Fibroblast of lung (primary cell): ENCODE measurements around the gene ITCH. TPM values are rescaled to one million over a fixed set of nuclear protein-coding genes. Genes with fewer than 3 reads are reported as not detected.
"Not testable (repeated sequence)": the region's sequence is repeated elsewhere in the genome, so short reads cannot be mapped to it uniquely, and the experiment has no call there.

Experiments
- DNase-seq, 2 donors: peaks; one replicate each; pipeline versions ENCODE4 v3.0.0 to v3.0.0-alpha.2; 2010; ENCODE audit warnings: low read depth in 2 of 2
- H2AFZ ChIP-seq: 2 replicates; pipeline ENCODE4 v1.5.1; 2012; ENCODE audit warnings: low read length, control low read depth, inconsistent platforms
- H3K27ac ChIP-seq: 2 replicates; pipeline ENCODE4 v1.5.1; 2011; ENCODE audit warnings: low read length, control low read depth; ENCODE audit not compliant: insufficient read depth
- H3K27me3 ChIP-seq: 2 replicates; pipeline ENCODE4 v1.5.1; 2011; ENCODE audit warnings: mild to moderate bottlenecking, low read length; ENCODE audit not compliant: control insufficient read depth, insufficient read depth
- H3K36me3 ChIP-seq: 2 replicates; pipeline ENCODE4 v1.5.1; 2011; ENCODE audit warnings: low read length; ENCODE audit not compliant: control insufficient read depth, insufficient read depth
- H3K4me1 ChIP-seq: 2 replicates; pipeline ENCODE4 v1.5.1; 2011; ENCODE audit warnings: low read length; ENCODE audit not compliant: control insufficient read depth, insufficient read depth; ENCODE audit errors: extremely low read depth
- H3K4me2 ChIP-seq: 2 replicates; pipeline ENCODE4 v1.5.1; 2011; ENCODE audit warnings: low read length, control low read depth; ENCODE audit not compliant: insufficient read depth; ENCODE audit errors: extremely low read depth
- H3K4me3 ChIP-seq, 4 experiments: fragments of 200-600 bp in 1 of 4; sonication (generic) in 1 of 4; replicated peaks in 1 of 4; 2 replicates each; pipeline ENCODE4 v1.5.1; 2011 to 2016; ENCODE audit warnings: low read length in 4 of 4, low read depth in 3 of 4, mild to moderate bottlenecking in 3 of 4, control low read depth in 2 of 4, inconsistent platforms in 1 of 4, mixed read lengths in 1 of 4; ENCODE audit not compliant: insufficient read depth in 1 of 4; ENCODE audit errors: control extremely low read depth in 1 of 4
- H3K79me2 ChIP-seq: 2 replicates; pipeline ENCODE4 v1.5.1; 2012; ENCODE audit warnings: mild to moderate bottlenecking, low read length, inconsistent platforms; ENCODE audit not compliant: control insufficient read depth, insufficient read depth
- H3K9ac ChIP-seq: 2 replicates; pipeline ENCODE4 v1.5.1; 2011; ENCODE audit warnings: mild to moderate bottlenecking, low read length, control low read depth; ENCODE audit not compliant: insufficient read depth
- H3K9me3 ChIP-seq: 2 replicates; pipeline ENCODE4 v1.5.1; 2012; ENCODE audit warnings: low read depth, low read length; ENCODE audit not compliant: control insufficient read depth, insufficient read depth
- H4K20me1 ChIP-seq: 2 replicates; pipeline ENCODE4 v1.5.1; 2011; ENCODE audit warnings: low read length; ENCODE audit not compliant: control insufficient read depth, insufficient read depth; ENCODE audit errors: extremely low read depth
- EZH2 ChIP-seq: IDR thresholded peaks from 2 replicates; pipeline ENCODE4 v1.5.1; 2012; ENCODE audit warnings: low read length, control low read depth, mild to moderate bottlenecking; ENCODE audit errors: missing control alignments
- polyA plus RNA-seq, 2 donors: library from polyadenylated mRNA; depleted of rRNA in 1 of 2; stranded (reverse) in 1 of 2; unstranded in 1 of 2; fragments of >200 nt; gene quantifications; 2 replicates each; pipeline ENCODE4 v1.2.1, GENCODE V29; 2011 to 2012; ENCODE audit warnings: missing spikeins in 1 of 2
- total RNA-seq: library from RNA; depleted of rRNA; stranded (reverse); fragments of >200 nt; gene quantifications from 2 replicates; pipeline ENCODE4 v1.2.1, GENCODE V29; 2014
- TF ChIP-seq, protein P1 (sequence below), 2 donors: IDR thresholded peaks in 1 of 2; conservative IDR thresholded peaks in 1 of 2; 1 replicate in 1 of 2; 2 replicates in 1 of 2; pipeline ENCODE4 v1.5.1; 2011 to 2012; ENCODE audit warnings: low read length in 2 of 2, control low read depth in 1 of 2, inconsistent platforms in 1 of 2, low read depth in 1 of 2, mild to moderate bottlenecking in 1 of 2

ITCH gene
- total and polyA plus RNA-seq, 2 donors (not counting 1 experiment from before 2014, with no cell fraction given) = 25.0 to 77.6 TPM

DNA sequence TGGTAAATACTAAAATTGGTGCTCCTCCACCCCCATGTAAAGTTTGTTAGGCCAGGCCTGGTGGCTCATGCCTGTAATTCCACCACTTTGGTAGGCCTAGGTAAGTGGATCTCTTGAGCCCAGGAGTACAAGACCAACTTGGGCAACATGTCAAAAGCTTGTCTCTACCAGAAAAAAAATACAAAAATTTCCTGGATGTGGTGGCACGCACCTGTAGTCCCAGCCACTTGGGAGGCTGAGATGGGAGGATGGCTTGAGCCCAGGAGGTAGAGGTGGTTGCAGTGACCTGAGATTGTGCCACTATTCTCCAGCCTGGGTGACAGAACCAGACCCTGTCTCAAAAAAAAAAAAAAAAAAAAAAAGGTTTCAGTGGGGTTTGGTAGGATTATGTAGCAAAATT is 41.7 kb downstream of the ITCH start:
- no peak overlapping the region for H3K9ac ChIP-seq
- H2AFZ ChIP-seq = no peak overlapping the region
- TF ChIP-seq, protein P1, sequence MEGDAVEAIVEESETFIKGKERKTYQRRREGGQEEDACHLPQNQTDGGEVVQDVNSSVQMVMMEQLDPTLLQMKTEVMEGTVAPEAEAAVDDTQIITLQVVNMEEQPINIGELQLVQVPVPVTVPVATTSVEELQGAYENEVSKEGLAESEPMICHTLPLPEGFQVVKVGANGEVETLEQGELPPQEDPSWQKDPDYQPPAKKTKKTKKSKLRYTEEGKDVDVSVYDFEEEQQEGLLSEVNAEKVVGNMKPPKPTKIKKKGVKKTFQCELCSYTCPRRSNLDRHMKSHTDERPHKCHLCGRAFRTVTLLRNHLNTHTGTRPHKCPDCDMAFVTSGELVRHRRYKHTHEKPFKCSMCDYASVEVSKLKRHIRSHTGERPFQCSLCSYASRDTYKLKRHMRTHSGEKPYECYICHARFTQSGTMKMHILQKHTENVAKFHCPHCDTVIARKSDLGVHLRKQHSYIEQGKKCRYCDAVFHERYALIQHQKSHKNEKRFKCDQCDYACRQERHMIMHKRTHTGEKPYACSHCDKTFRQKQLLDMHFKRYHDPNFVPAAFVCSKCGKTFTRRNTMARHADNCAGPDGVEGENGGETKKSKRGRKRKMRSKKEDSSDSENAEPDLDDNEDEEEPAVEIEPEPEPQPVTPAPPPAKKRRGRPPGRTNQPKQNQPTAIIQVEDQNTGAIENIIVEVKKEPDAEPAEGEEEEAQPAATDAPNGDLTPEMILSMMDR (conservative IDR thresholded peaks at IDR 0.05 in 1 of 2, IDR thresholded peaks at IDR 0.05 in 1 of 2; ENCODE audit: low read depth in 1 of 2, low read length in 2 of 2) = no peak
- no peak for TF ChIP-seq EZH2
- DNase-seq = no peak
- H4K20me1 ChIP-seq = no peaks in the 10 kb centered on the region
- no peaks in the 10 kb centered on the region for H3K9me3 ChIP-seq
- H3K4me2 ChIP-seq = no peak overlapping the region
- peaks cover 4% of the 10 kb centered on the region for H3K4me1 ChIP-seq
- H3K79me2 ChIP-seq = peaks cover 45% of the 10 kb centered on the region
- no peak overlapping the region for H3K4me3 ChIP-seq
- peaks cover 3% of the 10 kb centered on the region for H3K36me3 ChIP-seq
- H3K27ac ChIP-seq = no peak overlapping the region
- no peaks in the 10 kb centered on the region for H3K27me3 ChIP-seq

DNA sequence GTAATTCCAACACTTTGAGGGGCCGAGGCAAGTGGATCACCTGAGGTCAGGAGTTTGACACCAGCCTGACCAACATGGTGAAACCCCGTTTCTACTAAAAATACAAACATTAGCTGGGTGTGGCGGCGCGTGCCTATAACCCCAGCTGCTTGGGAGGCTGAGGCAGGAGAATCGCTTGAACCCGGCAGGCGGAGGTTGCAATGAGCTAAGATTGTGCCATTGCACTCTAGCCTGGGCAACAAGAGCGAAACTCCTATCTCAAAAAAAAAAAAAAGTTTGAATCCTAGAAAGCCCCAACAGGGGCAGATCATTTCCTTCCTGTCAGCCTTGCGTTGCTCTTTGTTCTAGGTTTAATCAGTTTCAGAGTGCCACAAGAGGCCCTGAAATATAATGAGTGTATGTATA is 42.2 kb downstream of the ITCH start:
- not testable (repeated sequence) for H4K20me1 ChIP-seq, H3K4me2 ChIP-seq, H2AFZ ChIP-seq, H3K36me3 ChIP-seq, H3K4me3 ChIP-seq, H3K27ac ChIP-seq, H3K4me1 ChIP-seq, DNase-seq, H3K9me3 ChIP-seq, H3K27me3 ChIP-seq, H3K9ac ChIP-seq
- peaks cover 45% of the 10 kb centered on the region for H3K79me2 ChIP-seq

DNA sequence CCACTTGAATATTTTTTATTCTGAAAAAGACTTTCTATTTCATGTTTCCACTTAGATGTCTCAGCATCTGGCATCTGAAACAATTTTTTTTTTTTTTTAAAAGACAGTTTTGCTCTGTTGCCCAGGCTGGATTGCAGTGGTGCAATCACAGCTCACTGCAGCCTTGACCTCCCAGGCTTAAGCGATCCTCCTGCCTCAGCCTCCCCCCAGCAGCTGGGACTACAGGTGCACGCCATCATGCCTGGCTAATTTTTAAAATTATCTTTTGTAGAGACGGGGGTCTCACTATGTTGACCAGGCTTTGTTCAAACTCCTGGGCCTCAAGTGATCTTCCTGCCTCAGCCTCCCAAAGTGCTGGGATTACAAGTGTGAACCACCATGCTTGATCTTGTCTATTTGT is 42.9 kb downstream of the ITCH start:
- peaks cover 44% of the 10 kb centered on the region for H3K79me2 ChIP-seq
- not testable (repeated sequence) for H3K36me3 ChIP-seq, H3K9ac ChIP-seq, H3K9me3 ChIP-seq, H3K4me1 ChIP-seq, DNase-seq, H3K4me2 ChIP-seq, H4K20me1 ChIP-seq, H2AFZ ChIP-seq, H3K27ac ChIP-seq, H3K27me3 ChIP-seq, H3K4me3 ChIP-seq

- H3K9ac ChIP-seq = no peak overlapping the region
- H3K4me3 ChIP-seq = no peak overlapping the region
- H3K27me3 ChIP-seq = no peaks in the 10 kb centered on the region
- no peaks in the 10 kb centered on the region for H4K20me1 ChIP-seq
- H3K79me2 ChIP-seq = peaks cover 31% of the 10 kb centered on the region
- no peak for DNase-seq
- H3K27ac ChIP-seq = no peak overlapping the region
- TF ChIP-seq, protein P1 (conservative IDR thresholded peaks at IDR 0.05 in 1 of 2, IDR thresholded peaks at IDR 0.05 in 1 of 2; ENCODE audit: low read depth in 1 of 2, low read length in 2 of 2) = no peak
- no peak for TF ChIP-seq EZH2
- H3K36me3 ChIP-seq = peaks cover 4% of the 10 kb centered on the region
- H2AFZ ChIP-seq = no peak overlapping the region
- no peaks in the 10 kb centered on the region for H3K9me3 ChIP-seq
- no peaks in the 10 kb centered on the region for H3K4me1 ChIP-seq
- H3K4me2 ChIP-seq = no peak overlapping the region
Measured at GRCh38 chr20:34407962-34408474, 44.9 kb downstream of the ITCH start.
